ENCODE measurements around the gene F2RL3.
"Not testable (repeated sequence)": the region's sequence is repeated elsewhere in the genome, so short reads cannot be mapped to it uniquely, and the experiment has no call there.

F2RL3 gene

GRCh38 chr19:16888629-16889365 is at the start of gene F2RL3:
Gene F2RL3 (plus strand): TSS chr19:16888999. CDS start chr19:16889190, 191 bp downstream.
- DNase-seq: no peak

DNA sequence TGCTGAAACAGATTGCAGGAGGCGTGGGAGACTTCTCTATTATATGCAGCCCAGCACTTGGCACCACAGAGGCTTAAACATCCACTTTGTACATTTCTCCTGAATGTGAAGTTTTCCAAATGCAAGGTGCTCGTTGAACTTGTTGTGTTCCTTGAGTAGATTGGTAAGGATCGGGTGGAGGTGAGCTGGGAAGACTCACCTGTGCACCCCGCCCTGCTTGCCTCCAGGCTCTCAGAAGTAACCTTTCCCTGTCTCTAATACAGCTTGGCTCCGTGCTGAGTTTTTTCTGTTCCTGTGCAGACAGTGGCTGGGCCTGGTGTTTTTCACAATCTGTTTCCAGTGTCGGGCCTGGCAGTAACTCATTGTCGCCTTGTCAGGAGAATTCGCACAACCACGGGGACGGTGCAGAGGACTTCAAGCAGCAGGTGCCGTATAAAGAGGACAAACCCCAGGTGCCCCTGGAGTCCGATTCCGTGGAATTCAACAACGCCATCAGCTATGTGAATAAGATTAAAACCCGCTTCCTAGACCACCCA is 47.3 kb upstream of the F2RL3 start:
- DNase-seq: no peak

GRCh38 chr19:16846901-16847300 is 41.9 kb upstream of the F2RL3 start:
- DNase-seq: no peak

DNA sequence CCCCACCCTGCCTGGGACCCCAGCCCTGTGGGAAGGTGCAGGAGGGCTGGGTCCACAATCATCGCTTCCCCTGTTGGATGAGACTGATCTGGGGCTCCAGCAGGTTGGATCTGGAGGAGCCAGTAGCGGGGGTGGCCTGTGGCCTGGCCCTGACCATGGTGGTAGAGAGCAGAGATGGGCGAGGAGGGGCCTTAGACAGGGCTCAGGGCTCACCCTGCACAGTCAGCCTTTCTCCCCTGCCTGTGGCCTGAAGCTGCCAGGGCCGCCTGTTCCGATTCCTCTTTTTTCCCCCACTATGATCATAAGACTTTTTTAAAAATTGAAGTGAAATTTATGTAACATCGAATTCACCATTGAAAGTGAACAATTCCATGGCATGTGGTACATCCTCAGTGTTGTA is 41.4 kb upstream of the F2RL3 start:
- DNase-seq: no peak

DNA sequence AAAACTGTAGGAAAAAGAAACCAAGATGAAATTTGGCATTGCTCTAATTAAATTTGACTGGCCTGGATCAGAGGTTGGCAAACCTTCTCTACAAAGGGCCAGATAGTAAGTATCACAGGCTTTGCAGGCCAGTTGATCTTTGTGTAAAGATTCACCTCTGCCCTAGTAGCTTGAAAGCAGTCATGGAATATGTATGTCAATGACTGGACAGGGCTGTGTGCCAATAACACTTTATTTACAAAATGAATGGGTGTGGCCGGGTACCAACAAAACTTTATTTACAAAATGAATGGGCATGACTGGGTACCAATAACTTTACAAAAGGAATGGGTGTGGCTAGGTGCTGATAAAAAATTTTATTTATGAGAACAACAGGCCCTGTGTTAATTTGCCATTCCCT is 39.6 kb upstream of the F2RL3 start:
- DNase-seq: no peak

- DNase-seq: no peak
These were observed 38.7 kb upstream of the F2RL3 start for GRCh38 chr19:16850133-16850532.

DNA sequence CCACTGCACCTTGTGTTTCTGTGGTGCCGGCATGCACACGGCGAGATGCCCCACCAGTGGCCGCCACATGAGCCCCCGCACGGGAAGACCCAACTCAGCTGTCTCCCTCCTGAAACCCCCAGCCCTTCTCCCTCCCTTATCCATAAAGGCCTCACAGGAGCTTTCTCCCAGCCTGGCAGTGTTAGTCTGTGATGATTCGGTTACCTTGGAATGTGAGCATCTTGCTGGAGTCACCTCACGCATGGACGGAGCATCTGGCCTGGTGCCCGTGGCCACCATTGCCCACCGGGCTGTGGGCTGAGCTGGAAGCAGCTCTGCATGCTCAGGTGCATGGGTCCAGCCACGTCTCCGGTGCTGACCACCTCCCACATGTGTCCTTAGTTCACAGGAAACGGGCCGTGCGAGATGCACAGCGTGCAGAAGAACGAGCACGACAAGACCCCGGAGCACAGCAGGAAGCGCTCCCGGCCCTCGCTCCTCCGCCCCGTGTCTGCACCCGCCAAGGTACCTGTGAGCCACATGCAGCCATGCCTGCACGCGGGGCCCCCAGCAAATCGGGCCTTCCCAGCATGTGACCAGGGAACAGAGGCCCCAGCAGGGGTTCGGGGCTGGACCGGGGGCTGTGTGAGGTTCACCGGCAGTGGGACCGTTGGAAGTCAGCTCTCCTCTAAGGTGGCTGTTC is 37.6 kb upstream of the F2RL3 start:
- no peak for DNase-seq

GRCh38 chr19:16853066-16853465 is 35.7 kb upstream of the F2RL3 start:
- DNase-seq: no peak

- no peak for DNase-seq
These were observed 32.7 kb upstream of the F2RL3 start for GRCh38 chr19:16856091-16856490.

GRCh38 chr19:16859626-16860025 is 29.2 kb upstream of the F2RL3 start:
- no peak for DNase-seq

DNA sequence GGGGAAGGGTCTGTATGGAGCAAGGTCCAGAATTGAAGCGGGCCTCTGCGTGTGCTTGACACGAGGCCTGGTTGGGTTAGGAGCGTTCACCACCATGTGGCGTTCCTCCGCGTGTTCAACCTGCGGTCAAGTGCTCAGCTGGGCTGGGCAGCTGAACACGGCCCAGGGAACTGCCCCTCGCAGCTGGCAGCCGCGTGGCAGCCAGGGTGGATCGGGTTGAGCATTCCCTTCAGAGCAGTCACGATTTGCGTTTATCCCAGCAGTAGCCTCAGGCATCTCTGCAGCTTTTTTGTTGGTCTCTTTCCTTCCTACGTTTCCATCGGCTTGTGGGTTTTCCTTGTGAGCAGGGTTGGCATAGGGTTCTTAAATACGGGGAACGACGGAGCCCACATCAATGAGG is 28.7 kb upstream of the F2RL3 start:
- no peak for DNase-seq

- DNase-seq: no peak
These were observed 27.8 kb upstream of the F2RL3 start for GRCh38 chr19:16861011-16861410.

DNA sequence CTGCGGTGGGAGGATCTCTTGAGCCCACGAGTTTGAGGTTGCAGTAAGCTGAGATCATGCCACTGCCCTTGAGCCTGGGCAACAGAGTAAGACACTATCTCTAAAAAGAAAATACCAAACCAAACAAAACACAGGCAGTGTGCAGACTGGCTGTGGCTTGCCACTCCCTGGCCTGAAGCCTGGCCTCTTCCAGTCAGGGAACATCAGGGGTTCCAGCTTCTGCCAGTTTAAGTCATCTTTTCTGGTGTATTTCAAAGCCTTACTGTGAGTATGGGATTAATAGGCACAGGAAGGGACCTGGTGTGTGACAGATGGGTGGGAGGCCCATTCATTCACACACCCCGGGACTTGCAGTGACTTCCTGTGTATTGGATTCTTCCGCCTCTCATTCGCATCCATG is 27.0 kb upstream of the F2RL3 start:
- no peak for DNase-seq

DNA sequence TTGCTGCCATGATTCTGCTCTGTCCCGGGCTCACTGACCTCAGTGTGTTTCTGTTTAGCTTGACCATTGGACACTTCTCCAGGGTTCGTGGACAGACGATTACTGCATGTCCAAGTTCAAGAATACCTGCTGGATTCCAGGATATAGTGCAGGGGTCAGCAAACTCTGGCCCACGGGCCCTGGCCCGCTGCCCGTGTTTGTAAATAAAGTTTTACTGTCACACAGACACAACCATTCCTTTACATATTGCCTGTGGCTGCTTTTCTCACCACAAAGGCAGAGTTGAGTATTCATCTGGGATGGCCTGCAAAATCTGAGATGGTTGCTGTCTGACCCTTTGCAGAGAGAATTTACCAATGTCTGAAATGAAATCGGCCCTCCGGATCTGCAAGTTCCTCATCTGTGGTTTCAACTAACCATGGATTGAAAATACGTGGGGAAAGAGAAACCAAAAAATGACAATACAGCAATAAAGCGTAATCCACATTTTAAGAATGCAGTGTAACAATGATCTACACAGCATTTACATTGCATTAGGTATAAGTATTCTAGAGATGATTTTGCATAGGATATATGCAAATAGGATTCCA is 25.9 kb upstream of the F2RL3 start:
- no peak for DNase-seq

DNA sequence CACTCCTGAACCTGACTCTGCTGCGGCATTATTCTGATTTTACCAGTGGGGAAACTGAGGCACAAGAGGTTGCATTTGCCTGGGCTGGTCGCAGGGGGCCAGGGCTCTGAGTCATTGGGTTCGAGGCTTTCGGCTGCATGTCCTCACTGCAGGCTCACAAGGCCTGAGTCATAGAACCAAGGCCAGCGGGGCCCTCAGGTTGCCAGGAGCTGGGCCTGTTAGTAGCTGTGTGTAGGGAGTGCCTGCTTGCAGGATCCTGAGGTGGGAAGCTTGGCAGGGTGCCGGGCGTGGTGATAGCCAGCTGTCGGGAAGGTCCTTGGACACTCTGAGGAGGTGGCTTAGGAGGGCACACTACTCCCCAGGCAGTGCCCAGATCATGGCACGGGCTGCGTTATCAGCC is 21.6 kb upstream of the F2RL3 start:
- DNase-seq: no peak

GRCh38 chr19:16868423-16869130 is 20.2 kb upstream of the F2RL3 start:
- no peak for DNase-seq

GRCh38 chr19:16869331-16869972 is 19.3 kb upstream of the F2RL3 start:
- DNase-seq: no peak

DNA sequence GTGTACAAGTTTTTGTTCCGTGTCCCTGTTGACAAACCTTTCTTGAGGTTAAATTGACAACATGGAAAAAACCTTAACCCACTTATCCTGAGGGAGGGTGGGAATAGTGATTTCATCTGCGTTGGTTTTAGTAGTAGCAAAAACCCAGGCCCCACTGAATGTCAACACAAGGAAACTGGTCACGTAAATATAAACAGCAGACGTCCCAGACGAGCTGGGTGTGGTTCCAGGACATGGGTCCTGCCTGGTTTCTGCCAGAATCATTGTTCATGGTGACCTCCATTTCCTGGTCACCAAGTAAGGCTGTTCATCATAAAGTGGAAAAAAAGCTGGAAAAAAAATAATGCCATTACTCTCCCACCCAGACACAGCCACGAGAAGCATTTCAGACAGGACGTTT is 16.9 kb upstream of the F2RL3 start:
- DNase-seq: no peak

DNA sequence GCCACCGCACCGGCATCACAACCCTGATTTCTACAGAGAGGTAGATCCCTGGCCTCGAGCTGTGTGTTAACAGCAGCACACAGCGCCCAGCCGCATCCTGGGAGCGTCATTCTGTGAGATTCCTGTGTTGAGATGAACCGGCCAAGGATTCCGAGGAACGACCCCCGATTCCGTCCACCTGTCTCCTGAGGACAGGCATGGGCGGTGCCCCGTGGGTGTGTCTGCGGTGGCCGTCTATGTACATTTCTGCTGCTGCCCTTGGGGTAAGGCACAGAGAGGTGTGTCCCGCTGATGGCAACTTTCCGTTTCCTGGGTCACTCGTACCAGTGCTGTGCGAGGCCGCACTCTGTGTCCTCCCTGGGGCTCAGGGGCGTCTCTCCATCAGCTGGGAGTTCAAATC is 16.1 kb upstream of the F2RL3 start:
- DNase-seq: no peak

GRCh38 chr19:16873594-16873993 is 15.2 kb upstream of the F2RL3 start:
- no peak for DNase-seq

DNA sequence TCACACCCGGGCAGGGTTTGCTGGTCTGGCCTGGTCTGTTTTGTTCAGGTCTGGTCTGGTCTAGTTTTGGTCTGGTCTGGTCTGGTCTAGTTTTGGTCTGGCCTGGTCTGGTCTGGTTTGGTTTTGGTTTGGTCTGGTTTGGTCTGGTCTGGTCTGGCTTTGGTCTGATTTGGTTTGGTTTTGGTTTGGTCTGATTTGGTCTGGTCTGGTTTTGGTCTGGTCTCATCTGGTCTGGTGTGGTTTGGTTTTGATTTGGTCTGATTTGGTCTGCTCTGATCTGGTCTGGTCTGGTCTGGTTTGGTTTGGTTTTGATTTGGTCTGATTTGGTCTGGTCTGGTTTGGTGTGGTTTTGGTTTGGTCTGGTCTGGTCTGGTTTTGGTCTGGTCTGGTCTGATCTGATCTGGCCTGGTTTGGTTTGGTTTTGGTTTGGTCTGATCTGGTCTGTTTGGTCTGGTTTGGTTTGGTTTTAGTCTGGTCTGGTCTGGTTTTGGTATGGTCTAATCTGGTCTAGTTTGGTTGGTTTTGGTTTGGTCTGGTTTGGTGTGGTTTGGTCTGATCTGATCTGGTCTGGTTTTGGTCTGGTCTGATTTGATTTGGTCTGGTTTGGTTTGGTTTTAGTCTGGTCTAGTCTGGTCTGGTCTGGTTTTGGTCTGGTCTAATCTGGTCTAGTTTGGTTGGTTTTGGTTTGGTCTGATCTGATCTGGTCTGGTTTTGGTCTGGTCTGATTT is 14.4 kb upstream of the F2RL3 start:
- DNase-seq: no peak

GRCh38 chr19:16874978-16875299 is 13.9 kb upstream of the F2RL3 start:
- DNase-seq: not testable (repeated sequence)

Data from stimulated activated CD4-positive, alpha-beta T cell treated with anti-CD3 and anti-CD28 coated beads, Interleukin-4, amount 100 ng/mL, for 4 hours (primary cell).